Gastroesophageal sphincter (tissue), 4 donors: ENCODE data around the gene HOXA4. TPM values are rescaled to one million over a fixed set of nuclear protein-coding genes. Genes with fewer than 3 reads are reported as not detected.
A peak's percentile ranks its signal among the peaks of the same experiment; 100 is the strongest.

Experiments used
- ATAC-seq: fragments of 150-250 bp; one replicate; pipeline ENCODE4 v1.9.1; 2016; ENCODE audit warnings: mild to moderate bottlenecking, moderate library complexity
- H3K27ac ChIP-seq, 4 donors: fragments of 200-600 bp; sonication (generic) in 3 of 4; 1 replicate in 3 of 4; 2 replicates in 1 of 4; pipeline ENCODE4 v1.5.1; 2016 to 2019
- H3K27me3 ChIP-seq: fragments of 200-600 bp; sonication (generic); one replicate; pipeline ENCODE4 v1.5.1; 2019
- H3K36me3 ChIP-seq, 2 donors: fragments of 200-600 bp; sonication (generic); one replicate each; pipeline ENCODE4 v1.5.1; 2019; ENCODE audit warnings: control low read depth in 1 of 2
- H3K4me1 ChIP-seq, 3 donors: fragments of 200-600 bp; sonication (generic); 1 replicate in 2 of 3; 2 replicates in 1 of 3; pipeline ENCODE4 v1.5.1; 2016 to 2019; ENCODE audit warnings: control low read depth in 2 of 3
- H3K4me3 ChIP-seq, 2 donors: fragments of 200-600 bp; sonication (generic); one replicate each; pipeline ENCODE4 v1.5.1; 2019; ENCODE audit warnings: mild to moderate bottlenecking in 1 of 2, moderate library complexity in 1 of 2
- H3K9me3 ChIP-seq, 3 donors: fragments of 200-600 bp; sonication (generic); one replicate each; pipeline ENCODE4 v1.5.1; 2017 to 2019; ENCODE audit warnings: control low read depth in 2 of 3
- CTCF ChIP-seq, 4 experiments: fragments of 200-600 bp in 2 of 4; fragments of 450-650 bp in 2 of 4; sonication (generic) in 1 of 4; IDR thresholded peaks; one replicate each; pipeline ENCODE4 v1.5.1; 2017 to 2019; ENCODE audit warnings: antibody characterized with exemption in 4 of 4, mild to moderate bottlenecking in 2 of 4, moderate library complexity in 2 of 4
- EP300 ChIP-seq: sonication (generic); formaldehyde crosslinking; IDR thresholded peaks from one replicate; pipeline ENCODE4 v1.6.1; 2017; ENCODE audit warnings: antibody characterized with exemption, mild to moderate bottlenecking
- POLR2A ChIP-seq, 2 donors: fragments of 450-650 bp; IDR thresholded peaks; one replicate each; pipeline ENCODE4 v1.6.1; 2017; ENCODE audit warnings: antibody characterized with exemption in 2 of 2, mild to moderate bottlenecking in 2 of 2, moderate library complexity in 1 of 2
- POLR2AphosphoS5 ChIP-seq: sonication (generic); formaldehyde crosslinking; IDR thresholded peaks from one replicate; pipeline ENCODE4 v1.6.1; 2017; ENCODE audit warnings: antibody characterized with exemption
- WGBS, 2 donors: methylation state at CpG; one replicate each; pipeline ENCODE4 v1.1.5; 2018; ENCODE audit warnings: low coverage in 1 of 2; 5-methylcytosine and 5-hydroxymethylcytosine counted together
- total RNA-seq, 4 donors: library from RNA; depleted of rRNA; stranded (reverse); fragments of >200 nt; gene quantifications; one replicate each; pipeline ENCODE4 v1.1.0, GENCODE V29; 2016

HOXA4 gene
- total RNA-seq, 4 donors from 2014 or later = 8.6 to 20.2 (median 15.3) TPM

GRCh38 chr7:27097686-27098577, 32.6 kb downstream of the HOXA4 start:
- Histone ChIP-seq H3K4me3 (peak overlapping the region; percentile 74 to 96), H3K36me3 (no peaks in the 10 kb centered on the region), H3K9me3 (no peaks in the 10 kb centered on the region), H3K4me1 (peaks cover 0 to 46% (median 4%) of the 10 kb centered on the region in 3 donors), H3K27ac (peak overlapping the region; percentile 82 to 99 (median 96)), H3K27me3 (no peaks in the 10 kb centered on the region)
- no peak for TF ChIP-seq POLR2A (IDR thresholded peaks at IDR 0.05)
- TF ChIP-seq CTCF (IDR thresholded peaks at IDR 0.05) = peak in 1 of 4 experiments; percentile 24
- WGBS, 2 donors = 3 to 11% methylated on average over 6 to 12 of the region's 35 CpGs
- no peak for ATAC-seq

- H3K9me3 ChIP-seq = no peaks in the 10 kb centered on the region
- peak overlapping the region; percentile 74 to 96 for H3K4me3 ChIP-seq
- peaks cover 0 to 46% (median 4%) of the 10 kb centered on the region in 3 donors for H3K4me1 ChIP-seq
- TF ChIP-seq POLR2AphosphoS5 = peak; percentile 54
- TF ChIP-seq POLR2A (IDR thresholded peaks at IDR 0.05) = peak; percentile 61 to 62
- no peak for TF ChIP-seq EP300
- TF ChIP-seq CTCF (IDR thresholded peaks at IDR 0.05) = peak in 2 of 4 experiments; percentile 11 to 12
- peak; percentile 46 for ATAC-seq
- H3K27me3 ChIP-seq = no peaks in the 10 kb centered on the region
- peak overlapping the region; percentile 82 to 99 (median 96) for H3K27ac ChIP-seq
- H3K36me3 ChIP-seq = no peaks in the 10 kb centered on the region
- 1 to 2% methylated on average over 14 to 16 of the region's 41 CpGs for WGBS, 2 donors
These were observed 33.6 kb downstream of the HOXA4 start for GRCh38 chr7:27096768-27097514.

GRCh38 chr7:27095897-27096767, 34.4 kb downstream of the HOXA4 start, which contains the start of gene HOXA1:
TSS of gene HOXA1 (minus strand) at chr7:27096000. CDS start at chr7:27095912, 88 bp downstream.
- peak within 1 kb of the TSS; percentile 74 to 96 for H3K4me3 ChIP-seq
- ATAC-seq = peak; percentile 90
- H3K9me3 ChIP-seq = no peaks in the 10 kb centered on the region
- TF ChIP-seq EP300 = no peak
- no peak for TF ChIP-seq CTCF (IDR thresholded peaks at IDR 0.05)
- peak; percentile 98 for TF ChIP-seq POLR2AphosphoS5
- peak; percentile 86 to 94 for TF ChIP-seq POLR2A (IDR thresholded peaks at IDR 0.05)
- peak within 1 kb of the TSS; percentile 82 to 99 (median 96) for H3K27ac ChIP-seq
- WGBS, 2 donors = 0% methylated on average over 3 of the region's 68 CpGs
- H3K36me3 ChIP-seq = no peaks in the 10 kb centered on the region
- no peaks in the 10 kb centered on the region for H3K27me3 ChIP-seq
- H3K4me1 ChIP-seq = peaks cover 0 to 45% (median 4%) of the 10 kb centered on the region in 3 donors

GRCh38 chr7:27095050-27095896, 35.3 kb downstream of the HOXA4 start:
- H3K4me1 ChIP-seq = peaks cover 0 to 37% (median 4%) of the 10 kb centered on the region in 3 donors

More at GRCh38 chr7:27095050-27095896, 35.3 kb downstream of the HOXA4 start:
- no peaks in the 10 kb centered on the region for H3K36me3 ChIP-seq
- H3K27me3 ChIP-seq = no peaks in the 10 kb centered on the region
- H3K27ac ChIP-seq = peak overlapping the region in 3 of 4 donors; percentile 93 to 99 (median 98)
- no peak for ATAC-seq
- H3K9me3 ChIP-seq = no peaks in the 10 kb centered on the region
- TF ChIP-seq CTCF (IDR thresholded peaks at IDR 0.05) (no peak), POLR2AphosphoS5 (no peak), EP300 (no peak), POLR2A (IDR thresholded peaks at IDR 0.05) (no peak)
- peak overlapping the region; percentile 74 to 96 for H3K4me3 ChIP-seq
- 27 to 60% methylated on average over 3 to 4 of the region's 33 CpGs for WGBS, 2 donors
